HepG2 (cell line): ENCODE data around the gene CA7. TPM values are rescaled to one million over a fixed set of nuclear protein-coding genes. Genes with fewer than 3 reads are reported as not detected.

Experiments
- ARID4A ChIP-seq: sonication (generic); formaldehyde crosslinking; IDR thresholded peaks from 2 replicates; pipeline ENCODE4 v1.5.0; 2020; ENCODE audit warnings: mild to moderate bottlenecking, missing genetic modification reagents, borderline replicate concordance
- ATF1 ChIP-seq: IDR thresholded peaks from 2 replicates; pipeline ENCODE4 v1.6.1; 2016; ENCODE audit warnings: mild to moderate bottlenecking, control low read depth
- DBP ChIP-seq: sonication (generic); formaldehyde crosslinking; IDR thresholded peaks from 2 replicates; pipeline ENCODE4 v1.4.0; 2020; ENCODE audit warnings: missing genetic modification reagents; ENCODE audit errors: not compliant biosample characterization
- HOXA7 ChIP-seq: sonication (generic); formaldehyde crosslinking; IDR thresholded peaks from 2 replicates; pipeline ENCODE4 v1.8.1; 2022; ENCODE audit warnings: mild to moderate bottlenecking, missing genetic modification reagents, moderate library complexity
- MEF2D ChIP-seq: sonication (generic); formaldehyde crosslinking; IDR thresholded peaks from 2 replicates; pipeline ENCODE4 v1.5.1; 2020; ENCODE audit warnings: mild to moderate bottlenecking, missing genetic modification reagents
- MTF1 ChIP-seq: sonication (generic); formaldehyde crosslinking; IDR thresholded peaks from 2 replicates; pipeline ENCODE4 v1.5.0; 2020; ENCODE audit warnings: missing genetic modification reagents
- PREB ChIP-seq: sonication (generic); formaldehyde crosslinking; IDR thresholded peaks from 2 replicates; pipeline ENCODE4 v1.4.0; 2020; ENCODE audit warnings: missing genetic modification reagents
- PRMT3 ChIP-seq: sonication (generic); formaldehyde crosslinking; IDR thresholded peaks from 2 replicates; pipeline ENCODE4 v1.8.1; 2022; ENCODE audit warnings: low read depth, mild to moderate bottlenecking, moderate library complexity, missing genetic modification reagents, borderline replicate concordance
- ZFP90 ChIP-seq: sonication (generic); formaldehyde crosslinking; IDR thresholded peaks from 2 replicates; pipeline ENCODE4 v1.8.0; 2022; ENCODE audit warnings: missing genetic modification reagents, mild to moderate bottlenecking, inconsistent platforms, borderline replicate concordance
- ZHX2 ChIP-seq, 2 experiments: sonication (generic) in 1 of 2; formaldehyde crosslinking in 1 of 2; IDR thresholded peaks; 2 replicates each; pipeline versions ENCODE4 v1.6.1 to v1.9.0; 2014 to 2022; ENCODE audit warnings: antibody characterized with exemption in 1 of 2, borderline replicate concordance in 1 of 2, inconsistent platforms in 1 of 2, low read depth in 1 of 2, missing genetic modification reagents in 1 of 2
- ZNF550 ChIP-seq: sonication (generic); formaldehyde crosslinking; IDR thresholded peaks from 2 replicates; pipeline ENCODE4 v1.4.0; 2020; ENCODE audit warnings: mild to moderate bottlenecking, missing genetic modification reagents, borderline replicate concordance
- ZNF564 ChIP-seq: sonication (generic); formaldehyde crosslinking; IDR thresholded peaks from 2 replicates; pipeline ENCODE4 v1.8.1; 2023; ENCODE audit warnings: mild to moderate bottlenecking, missing genetic modification reagents
- ZNF670 ChIP-seq: sonication (generic); formaldehyde crosslinking; IDR thresholded peaks from 2 replicates; pipeline ENCODE4 v1.8.0; 2022; ENCODE audit warnings: mild to moderate bottlenecking, missing genetic modification reagents, borderline replicate concordance
- ZNF737 ChIP-seq: sonication (generic); formaldehyde crosslinking; IDR thresholded peaks from 2 replicates; pipeline ENCODE4 v1.5.0; 2020; ENCODE audit warnings: missing genetic modification reagents, mild to moderate bottlenecking, borderline replicate concordance
- ZNF775 ChIP-seq: sonication (generic); formaldehyde crosslinking; IDR thresholded peaks from 2 replicates; pipeline ENCODE4 v1.4.0; 2020; ENCODE audit warnings: missing genetic modification reagents, mild to moderate bottlenecking, moderate library complexity, borderline replicate concordance
- polyA plus RNA-seq, 8 experiments: library from polyadenylated mRNA; depleted of rRNA in 3 of 8; stranded (reverse) in 7 of 8; unstranded in 1 of 8; fragments of >200 nt; fragmentation: Illumina TruSeq in 4 of 8; extraction: Trizol in 4 of 8; gene quantifications; 2 replicates each; pipeline versions ENCODE4 v1.2.1 to v1.2.3, GENCODE V29; 2011 to 2016; ENCODE audit warnings: low read depth in 4 of 8, missing spikeins in 1 of 8, mixed read lengths in 1 of 8; ENCODE audit not compliant: insufficient read depth in 1 of 8
- total RNA-seq, 5 experiments: library from RNA; depleted of rRNA; stranded (reverse); fragments of >200 nt; fragmentation: Illumina TruSeq; extraction: Trizol; gene quantifications; 2 replicates each; pipeline ENCODE4 v1.2.3, GENCODE V29; 2016; ENCODE audit warnings: low read depth in 1 of 5

CA7 gene
- total and polyA plus RNA-seq, 2 of the 13 experiments (the other 11 are each of a cell fraction or from before 2014, with no cell fraction given), result not detected

GRCh38 chr16:66880288-66881013 lies 36.2 kb downstream of the CA7 start, which contains the start of gene PDP2 (continued):
- TF ChIP-seq ARID4A (CRISPR knock-in tag) (peak; percentile 99), MTF1 (CRISPR knock-in tag) (peak; percentile 81), HOXA7 (CRISPR knock-in tag) (0 out of 2 replicates have a peak, but pooled peaks have one; percentile 23), PREB (CRISPR knock-in tag) (peak; percentile 90; the same call in 1 of the 2 replicates), PRMT3 (CRISPR knock-in tag) (peak; percentile 46; the same call in 1 of the 2 replicates), ZNF550 (CRISPR knock-in tag) (peak; percentile 98; the same call in 1 of the 2 replicates), DBP (CRISPR knock-in tag) (peak; percentile 92), MEF2D (CRISPR knock-in tag) (peak; percentile 46), ATF1 (CRISPR knock-in tag) (no peak), ZFP90 (CRISPR knock-in tag) (peak; percentile 97), ZNF670 (CRISPR knock-in tag) (no peak), ZNF737 (CRISPR knock-in tag) (0 out of 2 replicates have a peak, but pooled peaks have one; percentile 77), ZNF564 (CRISPR knock-in tag) (peak; percentile 64; the same call in 1 of the 2 replicates), ZHX2 (IDR thresholded peaks at IDR 0.05; ENCODE audit: low read depth) (no peak; the same call in 1 of the 2 replicates), ZHX2 (CRISPR knock-in tag; IDR thresholded peaks at IDR 0.05; ENCODE audit: borderline replicate concordance) (peak; percentile 77; the same call in 1 of the 2 replicates), ZNF775 (CRISPR knock-in tag) (peak; percentile 80; the same call in 1 of the 2 replicates)
